ENCODE data around the gene MBNL1. TPM values are rescaled to one million over a fixed set of nuclear protein-coding genes. Genes with fewer than 3 reads are reported as not detected.

MBNL1 gene
- total RNA-seq, 1 donor from 2014 or later: 79.5 TPM

DNA sequence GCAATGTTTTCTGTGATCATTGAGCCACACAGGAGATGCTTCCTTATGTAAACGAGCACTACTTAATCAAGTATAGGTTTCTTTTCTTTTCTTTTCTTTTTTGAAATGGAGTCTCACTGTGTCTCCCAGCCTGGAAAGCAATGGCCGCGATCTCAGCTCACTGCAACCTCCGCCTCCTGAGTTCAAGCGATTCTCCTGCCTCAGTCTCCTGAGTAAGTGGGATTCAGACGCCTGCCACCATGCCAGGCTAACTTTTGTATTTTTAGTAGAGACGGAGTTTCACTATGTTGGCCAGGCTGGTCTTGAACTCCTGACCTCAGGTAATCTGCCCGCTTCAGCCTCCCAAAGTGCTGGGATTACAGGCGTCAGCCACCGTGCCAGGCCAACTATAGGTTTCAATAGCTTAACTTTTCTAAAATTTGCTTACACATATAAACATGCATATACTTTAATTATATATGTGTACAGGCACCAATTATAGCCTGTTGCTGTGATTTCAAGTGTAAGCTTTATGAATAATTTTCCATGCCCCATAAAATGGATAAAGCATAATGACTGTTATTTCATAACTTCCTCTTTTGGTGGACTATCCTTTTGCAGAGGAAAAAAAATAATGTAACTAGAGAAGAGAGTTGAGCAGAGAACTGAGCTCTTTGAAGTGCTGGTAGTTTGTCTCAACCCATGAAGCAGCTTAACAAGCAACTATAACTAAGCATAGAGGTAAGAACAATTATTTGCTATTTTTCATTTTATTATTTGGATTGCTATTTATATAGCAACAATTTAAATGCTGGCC, 24.8 kb upstream of the MBNL1 start:
- H3K36me3 ChIP-seq (ENCODE audit: control insufficient read depth, insufficient read depth, low read length): no peaks in the 10 kb centered on the region
- FAIRE-seq: no peak
- H3K27me3 ChIP-seq (ENCODE audit: control insufficient read depth, insufficient read depth, low read length): no peaks in the 10 kb centered on the region
- TF ChIP-seq, protein P1, sequence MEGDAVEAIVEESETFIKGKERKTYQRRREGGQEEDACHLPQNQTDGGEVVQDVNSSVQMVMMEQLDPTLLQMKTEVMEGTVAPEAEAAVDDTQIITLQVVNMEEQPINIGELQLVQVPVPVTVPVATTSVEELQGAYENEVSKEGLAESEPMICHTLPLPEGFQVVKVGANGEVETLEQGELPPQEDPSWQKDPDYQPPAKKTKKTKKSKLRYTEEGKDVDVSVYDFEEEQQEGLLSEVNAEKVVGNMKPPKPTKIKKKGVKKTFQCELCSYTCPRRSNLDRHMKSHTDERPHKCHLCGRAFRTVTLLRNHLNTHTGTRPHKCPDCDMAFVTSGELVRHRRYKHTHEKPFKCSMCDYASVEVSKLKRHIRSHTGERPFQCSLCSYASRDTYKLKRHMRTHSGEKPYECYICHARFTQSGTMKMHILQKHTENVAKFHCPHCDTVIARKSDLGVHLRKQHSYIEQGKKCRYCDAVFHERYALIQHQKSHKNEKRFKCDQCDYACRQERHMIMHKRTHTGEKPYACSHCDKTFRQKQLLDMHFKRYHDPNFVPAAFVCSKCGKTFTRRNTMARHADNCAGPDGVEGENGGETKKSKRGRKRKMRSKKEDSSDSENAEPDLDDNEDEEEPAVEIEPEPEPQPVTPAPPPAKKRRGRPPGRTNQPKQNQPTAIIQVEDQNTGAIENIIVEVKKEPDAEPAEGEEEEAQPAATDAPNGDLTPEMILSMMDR (IDR thresholded peaks at IDR 0.05; ENCODE audit: insufficient read depth, low read length, severe bottlenecking): no peak
- H3K4me3 ChIP-seq (ENCODE audit: low read depth, low read length): no peak overlapping the region
- no peak for DNase-seq (ENCODE audit: low read depth)

- no peak overlapping the region for H3K4me3 ChIP-seq (ENCODE audit: low read depth, low read length)
- no peak for FAIRE-seq
- no peaks in the 10 kb centered on the region for H3K27me3 ChIP-seq (ENCODE audit: control insufficient read depth, insufficient read depth, low read length)
- TF ChIP-seq, protein P1 (IDR thresholded peaks at IDR 0.05; ENCODE audit: insufficient read depth, low read length, severe bottlenecking): no peak
- DNase-seq (ENCODE audit: low read depth): no peak
- H3K36me3 ChIP-seq (ENCODE audit: control insufficient read depth, insufficient read depth, low read length): no peaks in the 10 kb centered on the region
These were observed 24.2 kb upstream of the MBNL1 start for GRCh38 chr3:152244517-152244888.

DNA sequence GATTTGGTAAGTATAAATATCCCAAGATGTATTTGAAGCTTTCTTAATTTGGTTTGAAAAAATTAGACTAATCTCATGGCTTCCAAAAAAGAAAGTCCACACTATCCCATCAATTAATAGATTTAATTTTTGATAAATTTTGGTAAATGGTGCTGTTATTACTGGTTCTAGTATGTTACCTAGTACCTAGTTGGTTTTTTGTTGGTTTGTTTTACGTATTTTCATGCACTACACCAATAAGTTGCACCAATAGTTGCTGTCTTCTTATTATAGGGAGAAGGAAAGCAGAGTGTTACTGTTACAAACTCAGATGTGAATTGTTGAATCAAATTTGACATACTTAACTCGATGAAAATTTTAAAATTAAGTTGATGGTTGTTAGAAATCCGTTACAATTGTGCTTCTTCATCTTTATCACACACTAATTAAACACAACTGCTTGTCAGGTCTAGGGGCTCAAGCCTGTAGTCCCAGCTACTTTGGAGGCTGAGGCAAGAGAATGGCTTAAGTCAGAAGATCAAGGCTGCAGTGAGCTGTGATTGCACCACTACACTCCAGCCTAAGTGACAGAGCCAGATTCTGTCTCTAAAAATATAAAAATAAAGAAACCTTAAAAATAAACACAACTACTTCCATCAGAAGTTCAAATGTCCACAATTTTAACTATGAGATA, 23.1 kb upstream of the MBNL1 start:
- TF ChIP-seq, protein P1 (IDR thresholded peaks at IDR 0.05; ENCODE audit: insufficient read depth, low read length, severe bottlenecking): no peak
- H3K4me3 ChIP-seq (ENCODE audit: low read depth, low read length): no peak overlapping the region
- DNase-seq (ENCODE audit: low read depth) (no peak), FAIRE-seq (no peak)
- H3K27me3 ChIP-seq (ENCODE audit: control insufficient read depth, insufficient read depth, low read length): no peaks in the 10 kb centered on the region
- H3K36me3 ChIP-seq (ENCODE audit: control insufficient read depth, insufficient read depth, low read length): no peaks in the 10 kb centered on the region

DNA sequence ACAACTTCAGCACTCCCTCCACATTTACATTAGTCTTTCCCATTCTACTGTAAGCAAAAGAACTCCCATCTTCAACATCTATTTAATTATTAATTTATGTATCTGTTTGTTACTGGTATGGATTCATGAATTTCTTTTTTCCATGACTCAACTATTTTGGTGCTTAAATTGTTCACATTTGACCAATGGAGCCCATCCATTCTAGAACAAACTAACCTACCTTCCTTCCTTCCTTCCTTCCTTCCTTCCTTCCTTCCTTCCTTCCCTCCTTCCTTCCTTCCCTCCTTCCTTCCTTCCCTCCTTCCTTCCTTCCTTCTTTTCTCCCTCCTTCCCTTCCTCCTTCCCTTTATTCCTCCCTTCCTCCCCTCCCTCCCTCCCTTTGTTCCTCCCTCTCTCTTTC, 16.8 kb upstream of the MBNL1 start:
- TF ChIP-seq, protein P1 (IDR thresholded peaks at IDR 0.05; ENCODE audit: insufficient read depth, low read length, severe bottlenecking): no peak
- Histone ChIP-seq H3K4me3 (ENCODE audit: low read depth, low read length) (no peak overlapping the region), H3K27me3 (ENCODE audit: control insufficient read depth, insufficient read depth, low read length) (no peaks in the 10 kb centered on the region), H3K36me3 (ENCODE audit: control insufficient read depth, insufficient read depth, low read length) (no peaks in the 10 kb centered on the region)
- DNase-seq (ENCODE audit: low read depth): no peak
- no peak for FAIRE-seq

DNA sequence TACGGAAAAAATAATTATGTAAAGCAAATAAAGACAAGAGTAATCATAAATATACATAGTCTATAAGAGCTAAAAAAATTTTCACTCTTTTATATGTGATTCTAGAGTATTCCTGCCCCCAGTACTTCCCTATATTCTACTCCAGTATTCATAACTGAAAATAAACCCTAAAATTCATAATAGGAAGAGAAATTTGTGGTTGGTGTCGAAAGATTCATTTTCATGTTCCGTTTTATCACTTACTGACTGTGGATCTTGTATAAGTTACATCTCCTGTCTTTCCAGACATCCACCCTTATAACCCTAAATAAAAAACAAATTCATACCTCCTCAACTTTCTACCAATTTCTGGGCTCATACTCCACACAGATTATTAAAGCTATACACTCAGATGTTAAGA, 16.0 kb upstream of the MBNL1 start:
- FAIRE-seq: no peak
- TF ChIP-seq, protein P1 (IDR thresholded peaks at IDR 0.05; ENCODE audit: insufficient read depth, low read length, severe bottlenecking): no peak
- Histone ChIP-seq H3K36me3 (ENCODE audit: control insufficient read depth, insufficient read depth, low read length) (no peaks in the 10 kb centered on the region), H3K27me3 (ENCODE audit: control insufficient read depth, insufficient read depth, low read length) (no peaks in the 10 kb centered on the region), H3K4me3 (ENCODE audit: low read depth, low read length) (no peak overlapping the region)
- DNase-seq (ENCODE audit: low read depth): no peak
